HG02623 (cell line): ENCODE results near the gene PRAMEF12.
"Not testable (repeated sequence)": the region's sequence is repeated elsewhere in the genome, so short reads cannot be mapped to it uniquely, and the experiment has no call there.

Source experiments
- ATAC-seq: cut with Tn5 transposase; IDR thresholded peaks from one replicate; pipeline ENCODE4 v1.9.1; 2021; ENCODE audit warnings: moderate library complexity; ENCODE audit not compliant: unreplicated experiment

The PRAMEF12 gene

DNA sequence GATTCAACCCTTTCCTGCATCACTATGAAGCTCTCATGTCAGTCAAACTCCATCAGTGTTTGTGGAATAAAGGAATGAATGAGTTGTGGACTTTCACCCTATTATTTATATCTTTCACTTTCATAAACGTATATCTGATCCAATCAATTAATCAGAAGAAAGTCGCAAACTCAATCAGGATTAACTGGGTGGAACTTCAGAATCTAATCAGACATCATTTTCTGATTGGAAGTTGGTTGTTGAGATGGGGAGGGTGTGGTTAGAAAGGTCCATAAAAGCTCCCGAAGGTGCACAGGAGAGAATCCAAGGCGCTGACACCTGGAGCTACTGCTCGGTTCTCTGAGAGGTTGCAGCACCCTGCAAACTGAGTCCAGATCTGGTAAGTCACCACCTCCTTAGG lies at the start of gene PRAMEF12:
TSS of gene PRAMEF12 (plus strand) at position 301 of the 400 bp plus-strand sequence. CDS start 1,130 bp downstream, outside the sequence.
- ATAC-seq, result no peak

DNA sequence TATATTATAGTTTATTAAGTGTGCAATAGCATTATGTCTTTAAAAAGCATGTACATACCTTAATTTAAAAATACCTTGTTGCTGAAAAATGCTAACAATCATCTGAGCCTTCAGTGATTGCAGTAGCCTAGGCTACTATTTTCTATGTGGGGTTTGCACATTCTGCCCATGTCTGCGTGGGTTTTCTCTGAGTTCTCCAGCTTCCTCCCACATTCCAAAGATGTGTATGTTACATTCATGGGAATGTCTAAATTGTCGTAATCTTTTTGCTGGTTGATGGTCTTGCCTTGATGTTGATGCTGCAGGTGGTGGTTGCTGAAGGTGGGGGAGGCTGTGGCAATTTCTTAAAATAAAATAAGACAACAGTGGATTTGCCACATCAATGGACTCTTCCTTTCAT lies 45.1 kb upstream of the PRAMEF12 start:
- no peak for ATAC-seq

DNA sequence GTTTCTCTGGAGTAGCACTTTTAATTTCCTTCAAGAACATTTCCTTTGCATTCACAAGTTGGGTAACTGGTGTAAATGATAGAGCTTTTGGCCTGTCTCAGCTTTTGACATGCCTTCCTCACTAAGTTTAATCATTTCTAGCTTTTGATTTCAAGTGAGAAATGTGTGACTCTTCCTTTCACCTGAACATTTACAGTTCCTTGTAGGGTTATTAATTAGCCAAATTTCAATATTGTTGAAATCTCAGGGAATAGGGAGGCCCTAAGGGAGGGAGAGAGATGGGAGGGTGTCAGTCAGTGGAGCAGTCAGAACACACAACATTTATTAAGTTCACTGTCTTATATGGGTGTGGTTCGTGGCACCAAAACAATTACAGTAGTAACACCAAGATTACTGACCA lies 43.4 kb upstream of the PRAMEF12 start:
- ATAC-seq, result no peak

DNA sequence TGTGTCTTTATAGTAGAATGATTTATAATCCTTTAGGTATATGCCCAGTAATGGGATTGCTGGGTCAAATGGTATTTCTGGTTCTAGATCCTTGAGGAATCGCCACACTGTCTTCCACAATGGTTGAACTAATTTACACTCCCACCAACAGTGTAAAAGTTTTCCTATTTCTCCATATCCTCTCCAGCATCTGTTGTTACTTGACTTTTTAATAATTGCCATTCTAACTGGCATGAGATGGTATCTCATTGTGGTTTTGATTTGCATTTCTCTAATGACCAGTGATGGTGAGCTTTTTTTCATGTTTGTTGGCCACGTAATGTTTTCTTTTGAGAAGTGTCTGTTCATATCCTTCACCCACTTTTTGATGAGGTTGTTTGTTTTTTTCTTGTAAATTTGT lies 42.5 kb upstream of the PRAMEF12 start:
- ATAC-seq, result not testable (repeated sequence)

DNA sequence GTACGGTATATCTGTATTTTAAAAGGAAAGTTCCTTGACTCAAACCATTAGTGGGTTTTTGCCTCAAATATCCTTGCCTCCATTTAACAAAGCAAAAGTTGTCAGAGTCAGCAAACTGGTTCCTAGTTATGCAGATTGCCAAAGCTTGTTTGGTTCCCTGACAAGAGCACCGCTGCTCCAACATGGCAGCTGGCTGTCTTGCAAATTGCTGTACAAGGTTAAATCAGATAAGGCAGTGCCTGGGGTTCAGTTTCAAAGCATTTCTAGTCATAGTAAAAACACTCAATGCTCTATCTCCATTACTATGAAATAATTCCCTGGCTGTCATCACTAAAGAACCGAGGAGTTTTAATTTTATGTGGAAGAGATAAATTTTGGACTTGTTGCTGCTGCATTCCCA lies 38.9 kb upstream of the PRAMEF12 start:
- no peak for ATAC-seq

DNA sequence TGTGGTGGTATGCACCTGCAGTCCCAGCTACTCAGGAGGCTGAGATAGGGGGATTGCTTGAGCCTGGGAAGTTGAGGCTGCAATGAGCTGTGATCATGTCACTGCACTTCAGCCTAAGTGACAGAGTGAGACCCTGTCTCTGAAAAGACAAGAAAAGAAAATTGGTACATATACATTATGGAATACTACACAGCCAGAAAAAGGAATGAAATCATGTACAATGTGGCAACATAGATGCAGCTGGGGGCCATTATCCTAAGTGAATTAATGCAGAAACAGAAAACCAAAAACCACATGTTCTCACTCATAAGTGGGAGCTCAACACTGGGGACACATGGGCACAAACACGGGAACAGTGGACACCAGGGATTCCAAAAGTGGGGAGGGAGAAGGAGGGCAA lies 34.6 kb upstream of the PRAMEF12 start:
- ATAC-seq, result no peak

DNA sequence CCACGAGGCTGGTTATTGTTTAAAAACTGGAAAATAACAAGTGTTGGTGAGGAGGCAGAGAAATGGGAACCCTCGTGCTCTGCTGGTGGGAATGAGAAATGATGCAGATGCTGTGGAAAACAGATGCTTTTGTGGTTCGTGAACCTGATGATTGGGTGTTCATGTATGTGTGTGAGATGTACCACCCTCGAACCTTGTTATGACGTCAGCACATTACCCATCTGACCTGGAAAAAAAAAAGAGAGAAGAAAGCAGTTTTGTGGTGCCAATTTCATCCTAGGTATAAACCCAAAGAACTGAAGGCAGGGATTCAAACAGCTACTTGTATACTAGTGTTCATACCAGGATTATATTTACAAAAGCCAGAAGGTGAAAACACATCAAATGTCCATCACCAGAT lies 33.9 kb upstream of the PRAMEF12 start:
- no peak for ATAC-seq

DNA sequence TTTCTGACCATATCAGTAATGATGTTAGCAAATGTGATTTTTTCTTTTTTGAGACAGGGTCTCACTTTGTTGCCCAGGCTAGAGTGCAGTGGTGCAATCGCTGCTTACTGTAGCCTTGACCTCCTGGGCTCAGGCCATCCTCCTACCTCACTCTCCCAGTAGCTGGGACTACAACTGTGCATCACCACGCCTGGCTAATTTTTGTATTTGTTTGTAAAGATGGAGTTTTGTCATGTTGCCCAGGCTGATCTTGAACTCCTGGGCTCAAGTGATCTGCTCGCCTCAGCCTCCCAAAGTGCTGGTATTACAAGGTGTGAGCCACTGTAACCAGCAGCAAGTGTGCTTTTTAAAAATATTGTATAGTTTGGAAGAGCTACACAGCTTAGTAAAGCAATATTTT lies 31.6 kb upstream of the PRAMEF12 start:
- no peak for ATAC-seq

DNA sequence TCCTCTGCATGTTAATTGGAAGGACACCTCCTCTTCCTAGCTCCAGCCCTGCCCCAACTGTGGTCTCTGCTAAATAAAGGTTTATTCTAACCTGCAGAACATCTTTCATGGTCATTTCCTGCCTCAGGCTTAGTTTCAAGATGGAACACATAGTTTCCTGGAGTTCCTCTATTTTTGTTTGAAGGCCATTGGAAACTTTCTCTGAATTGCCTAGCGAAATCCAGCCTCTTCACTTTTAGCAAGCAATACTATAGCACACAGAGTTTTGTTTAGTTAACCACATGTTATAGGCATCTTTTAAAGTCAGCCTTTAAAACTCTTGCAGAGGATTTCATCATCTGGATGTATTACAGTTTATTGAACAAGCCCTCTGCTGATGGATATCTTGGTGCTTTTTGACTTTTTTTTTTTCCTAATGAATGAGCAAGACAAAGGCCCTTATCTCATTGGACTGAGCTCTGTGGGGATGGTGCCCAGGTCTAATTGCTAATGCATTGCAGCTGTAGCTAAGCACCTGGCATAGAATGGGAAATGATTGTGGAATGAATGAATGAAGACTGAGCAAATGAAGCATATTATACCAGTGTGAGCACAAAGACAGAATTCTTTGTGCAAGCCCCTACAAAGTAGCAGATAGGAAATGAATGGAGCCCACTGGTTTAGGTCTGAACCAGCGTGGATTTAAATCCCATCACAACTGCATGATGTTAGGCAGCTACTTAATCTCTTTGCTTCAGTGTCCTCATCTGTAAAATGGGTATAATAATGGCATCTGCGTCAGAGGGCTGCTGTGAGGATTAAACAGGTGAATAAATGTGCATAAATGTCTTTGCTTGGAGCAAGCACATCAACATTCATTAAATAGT lies 28.2 kb upstream of the PRAMEF12 start:
- no peak for ATAC-seq

DNA sequence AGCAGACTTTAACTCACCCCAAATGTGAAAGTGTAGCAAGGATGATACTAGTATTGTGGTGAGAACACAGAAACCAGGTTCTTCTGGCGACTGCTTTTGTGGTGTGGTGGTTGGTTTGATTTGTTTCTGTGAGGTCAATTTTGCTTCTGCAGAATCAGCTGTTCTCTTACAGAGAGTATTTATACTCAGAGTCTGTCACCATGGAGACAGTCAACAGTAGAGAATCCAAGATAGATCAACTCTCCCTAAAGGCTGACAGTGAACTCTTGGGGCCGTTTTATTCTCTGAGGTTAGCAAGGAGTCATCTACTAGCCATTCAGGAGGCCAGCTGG lies 27.6 kb upstream of the PRAMEF12 start, which contains the start of gene CFAP107:
TSS of gene CFAP107 (plus strand) at position 209 of the 332 bp plus-strand sequence. CDS start 231 bp downstream, outside the sequence.
- no peak for ATAC-seq

DNA sequence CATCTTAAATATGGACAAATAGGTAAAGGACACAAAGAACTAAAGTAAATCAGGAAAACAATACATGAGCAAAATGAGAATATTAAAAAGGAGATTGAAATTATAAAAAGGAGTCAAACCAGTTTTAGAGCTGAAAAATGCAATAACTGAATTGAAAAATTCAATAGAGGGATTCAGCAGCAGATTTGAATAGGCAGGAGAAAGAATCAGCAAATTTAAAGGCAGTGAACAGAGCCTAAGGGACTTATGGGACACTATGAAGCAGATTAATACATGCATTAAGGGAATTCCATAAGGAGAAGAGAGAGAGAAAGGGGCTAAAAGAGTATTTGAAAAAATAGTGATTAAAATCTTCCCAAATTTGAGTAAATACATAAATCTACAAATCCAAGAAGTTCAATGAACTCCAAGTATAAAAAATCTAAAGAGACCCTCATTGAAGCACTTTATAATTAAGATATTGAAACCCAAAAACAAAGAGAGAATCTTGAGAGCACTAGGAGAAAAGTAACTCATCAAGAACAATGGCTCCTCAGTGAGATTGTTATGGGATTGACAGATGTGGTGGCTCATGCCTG lies 24.7 kb upstream of the PRAMEF12 start:
- ATAC-seq, result no peak

DNA sequence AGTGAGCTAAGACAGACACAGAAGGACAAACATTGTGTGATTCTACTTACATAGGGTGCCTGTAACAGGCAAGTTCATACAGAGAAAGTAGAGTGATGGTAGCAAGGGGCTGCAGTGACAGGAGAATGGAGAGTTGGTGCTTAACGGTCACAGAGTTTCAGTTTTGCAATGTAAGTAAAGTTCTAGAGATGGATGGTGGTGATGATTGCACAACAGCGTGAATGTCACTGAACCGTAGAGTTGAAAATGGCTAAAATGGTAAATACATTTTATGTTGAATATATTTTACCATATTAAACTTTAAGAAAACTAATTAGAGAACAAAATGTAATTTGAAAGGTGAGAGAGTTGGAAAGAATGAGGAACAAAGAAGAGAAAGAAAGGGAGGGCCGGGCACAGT lies 18.8 kb upstream of the PRAMEF12 start:
- no peak for ATAC-seq

DNA sequence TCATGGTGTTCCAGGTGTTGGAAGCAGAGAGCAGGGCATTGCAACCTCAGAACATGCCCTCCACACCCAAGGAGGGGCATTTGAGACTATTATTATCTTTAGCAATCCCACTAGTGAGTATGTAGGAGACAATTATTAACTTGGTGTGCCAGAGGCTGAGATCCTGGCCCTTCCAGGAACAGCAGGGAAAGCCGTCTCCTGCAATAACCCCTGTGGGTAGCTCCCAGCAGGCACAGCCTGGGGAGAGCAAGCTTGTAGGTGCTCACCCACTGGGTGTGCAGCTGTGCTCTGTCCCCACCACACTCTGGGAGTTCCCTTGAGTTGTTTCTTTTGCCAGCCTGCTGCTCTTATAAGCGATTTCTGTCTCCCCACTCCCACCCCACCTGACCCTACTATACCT lies 17.3 kb upstream of the PRAMEF12 start:
- ATAC-seq, result no peak

DNA sequence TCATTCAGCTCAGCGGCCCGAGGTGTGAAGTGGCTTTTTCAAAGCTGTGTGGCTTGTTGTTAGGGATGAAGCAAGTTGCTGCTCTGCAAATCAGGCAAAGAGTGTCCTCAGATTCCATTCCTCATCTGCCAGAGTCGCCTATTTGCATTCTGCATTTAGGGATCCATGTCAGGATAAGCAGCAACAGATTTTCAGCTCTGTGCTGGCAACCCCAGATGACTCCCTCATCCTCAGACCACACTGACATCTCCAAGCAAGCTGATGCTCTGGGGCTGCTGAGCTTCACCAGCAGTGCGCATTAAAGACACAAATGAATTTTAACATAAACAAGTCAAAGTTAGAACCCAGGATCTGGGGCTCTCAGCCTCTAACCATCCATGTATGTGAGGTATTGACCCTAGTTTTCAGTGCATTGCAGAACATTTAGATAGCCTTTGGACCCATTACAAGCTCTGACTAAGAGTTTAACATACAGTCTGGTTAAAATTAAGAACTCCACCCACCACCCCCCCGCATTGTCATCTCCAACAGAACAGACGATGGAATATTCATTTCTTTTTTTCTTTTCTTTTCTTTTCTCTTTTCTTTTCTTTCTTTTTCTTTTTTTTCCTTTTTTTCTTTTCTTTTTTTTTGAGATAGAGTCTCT lies 16.6 kb upstream of the PRAMEF12 start:
- ATAC-seq, result no peak

DNA sequence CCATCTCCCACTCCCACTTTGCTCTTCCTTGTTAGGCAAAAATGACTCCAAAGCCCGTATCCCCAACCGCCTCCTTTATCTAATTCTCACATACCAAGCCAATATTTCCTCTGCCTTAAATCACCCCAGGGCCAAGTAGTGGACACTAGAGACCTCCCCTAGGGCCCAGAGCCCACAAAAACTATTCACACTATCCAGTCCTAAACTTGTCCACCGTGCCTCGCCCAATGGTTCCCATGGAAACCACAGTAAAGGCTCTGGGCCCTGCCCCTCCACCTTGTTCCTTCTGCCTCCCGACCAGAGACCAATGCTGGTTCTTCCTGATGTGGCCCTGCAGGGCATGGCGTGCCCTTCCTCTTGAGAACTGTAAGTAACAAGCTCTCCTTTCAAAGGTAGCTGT lies 15.7 kb upstream of the PRAMEF12 start:
- ATAC-seq, result no peak

DNA sequence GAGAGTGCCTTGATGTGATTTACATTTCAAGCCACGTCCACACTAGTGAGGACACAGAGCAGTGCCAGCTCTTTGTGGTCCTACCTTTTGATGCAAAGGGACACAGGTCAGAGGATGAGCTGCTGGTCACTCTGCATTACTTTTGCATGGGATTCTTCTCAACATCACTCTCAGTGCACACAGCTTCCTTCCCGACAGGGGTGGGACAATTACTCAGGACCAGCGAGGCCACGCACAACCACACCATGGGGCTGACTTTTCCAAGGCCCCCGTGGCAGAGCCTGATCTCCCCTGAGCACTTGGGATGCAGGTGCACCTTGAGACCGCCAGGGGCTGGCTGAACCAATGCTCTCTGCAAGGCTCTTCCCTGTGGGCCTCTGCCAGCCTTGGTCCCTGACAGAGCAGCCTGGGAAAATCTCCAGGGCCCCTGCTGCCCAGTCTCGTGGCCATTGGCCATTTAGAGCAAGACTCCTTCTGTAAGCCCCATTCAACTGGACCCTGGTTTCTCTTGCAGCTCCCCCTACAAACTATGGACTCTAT lies 13.2 kb upstream of the PRAMEF12 start:
- no peak for ATAC-seq

DNA sequence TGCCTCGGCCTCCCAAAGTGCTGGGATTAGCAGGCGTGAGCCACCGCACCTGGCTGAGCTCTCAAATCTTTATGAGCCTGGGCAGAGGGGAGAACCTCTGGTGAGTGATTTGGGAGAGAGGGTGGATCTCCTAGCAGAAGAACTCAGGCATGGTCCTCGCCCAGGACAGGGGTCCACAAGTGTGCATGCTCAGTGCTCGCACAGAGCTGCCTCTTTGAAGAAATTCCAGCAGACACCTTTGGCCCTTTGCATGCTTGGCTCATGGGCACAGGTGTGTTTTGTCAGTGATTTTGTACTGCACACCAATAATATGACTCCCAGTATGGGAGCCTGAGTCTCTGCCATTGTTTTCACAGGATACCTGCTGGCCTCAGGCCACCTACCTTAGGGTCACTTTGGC lies 11.8 kb upstream of the PRAMEF12 start:
- no peak for ATAC-seq

DNA sequence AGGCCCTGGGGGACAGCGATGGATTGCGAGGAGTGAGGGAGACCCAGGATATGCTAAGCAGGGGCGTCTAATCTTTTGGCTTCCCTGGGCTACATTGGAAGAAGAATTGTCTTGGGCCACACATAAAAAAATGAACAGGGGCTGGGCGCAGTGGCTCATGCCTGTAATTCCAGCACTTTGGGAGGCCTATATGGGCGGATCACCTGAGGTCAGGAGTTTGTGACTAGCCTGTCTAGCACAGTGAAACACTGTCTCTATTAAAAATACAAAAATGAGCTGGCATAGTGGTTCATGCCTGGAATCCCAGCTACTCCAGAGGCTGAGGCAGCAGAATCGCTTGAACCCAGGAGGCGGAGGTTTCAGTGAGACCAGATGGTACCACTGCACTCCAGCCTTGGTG lies 10.8 kb upstream of the PRAMEF12 start:
- ATAC-seq, result no peak

DNA sequence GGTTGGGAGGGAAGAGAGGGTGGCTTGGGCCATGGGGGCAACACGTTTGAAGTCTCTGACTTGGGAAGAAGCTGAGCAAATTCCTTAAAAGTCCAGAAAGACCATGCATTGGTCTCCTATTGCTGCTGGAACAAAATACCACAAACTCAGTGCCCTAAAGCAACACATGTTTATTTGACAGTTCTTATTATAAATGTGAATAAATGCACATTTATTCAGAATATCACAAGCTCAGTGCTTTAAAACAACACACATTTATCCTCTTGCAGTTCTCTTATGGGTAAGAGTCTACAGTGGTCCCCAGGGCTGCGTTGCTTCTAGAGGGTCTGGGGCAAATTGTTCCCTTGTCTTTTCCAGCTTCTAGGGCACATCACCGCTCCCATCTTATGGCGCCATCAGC lies 10.1 kb upstream of the PRAMEF12 start:
- ATAC-seq, result no peak

DNA sequence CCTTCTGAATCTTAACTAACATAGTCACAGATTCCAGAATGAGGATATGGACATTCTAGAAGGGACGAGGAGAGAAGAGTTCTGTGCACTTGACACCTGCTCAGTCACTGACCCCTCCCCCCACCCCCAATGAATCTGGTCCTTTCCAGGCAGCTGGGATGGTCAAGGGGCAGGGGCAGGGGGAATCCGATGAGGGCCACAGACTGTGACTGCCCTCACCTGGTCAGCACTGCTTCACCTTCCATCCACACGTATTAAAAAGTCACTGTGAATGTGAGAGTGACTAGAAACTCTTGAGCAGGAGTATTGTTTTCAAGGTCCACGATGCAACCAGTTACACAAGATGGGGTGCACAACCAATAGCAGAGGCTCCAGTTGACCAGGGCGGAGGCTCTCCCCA lies 9.5 kb upstream of the PRAMEF12 start:
- ATAC-seq, result no peak

DNA sequence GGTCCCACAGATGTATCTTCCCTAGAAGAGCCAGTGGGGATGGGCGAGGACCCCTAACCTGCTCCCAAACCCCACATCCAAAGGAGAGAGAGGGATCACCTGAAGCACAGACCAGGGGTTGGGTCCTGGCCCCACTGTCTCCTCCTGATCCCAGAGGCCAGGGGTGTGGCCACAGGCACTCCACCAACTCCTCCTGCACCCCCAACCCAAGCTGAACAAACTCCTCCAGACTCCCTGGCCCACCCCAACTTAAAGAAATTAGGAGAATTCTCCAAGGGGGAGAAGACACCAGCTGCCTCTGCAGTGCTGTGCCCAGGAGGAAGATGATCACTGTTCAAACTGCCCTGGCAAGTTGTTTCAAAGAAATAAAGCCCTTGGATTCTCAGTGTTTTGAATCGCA lies 4.5 kb upstream of the PRAMEF12 start:
- no peak for ATAC-seq

DNA sequence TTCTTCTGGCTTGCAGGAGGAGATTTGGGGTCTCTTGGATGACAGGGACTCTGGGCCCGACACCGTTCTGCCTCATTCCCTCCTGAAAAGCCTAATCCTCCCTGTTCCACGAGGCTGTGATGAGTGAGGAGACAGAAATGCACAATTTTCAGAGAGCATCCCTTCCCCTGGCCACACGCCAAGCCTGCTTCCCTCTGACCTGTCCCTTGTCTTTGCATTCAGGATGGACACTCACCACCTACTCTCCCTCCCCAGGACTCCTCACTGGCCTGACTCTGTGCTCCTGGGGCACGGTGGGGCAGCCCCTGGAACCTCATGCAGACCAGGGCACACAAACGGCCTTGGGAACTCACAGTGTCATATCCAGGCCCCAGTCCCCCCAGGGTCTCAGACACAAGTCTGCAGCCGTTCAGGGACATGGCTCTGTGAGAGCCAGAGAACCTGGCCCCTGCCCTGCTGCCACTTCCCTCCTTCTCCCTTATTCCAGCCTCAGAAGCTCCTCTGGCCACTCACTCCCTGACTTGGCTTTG lies 3.5 kb upstream of the PRAMEF12 start:
- no peak for ATAC-seq
